Measurements from ENCODE around the gene BMERB1. TPM values are rescaled to one million over a fixed set of nuclear protein-coding genes. Genes with fewer than 3 reads are reported as not detected.
A peak's percentile ranks its signal among the peaks of the same experiment; 100 is the strongest.

The BMERB1 gene
- total RNA-seq, 1 donor from 2014 or later, result 65.9 TPM

DNA sequence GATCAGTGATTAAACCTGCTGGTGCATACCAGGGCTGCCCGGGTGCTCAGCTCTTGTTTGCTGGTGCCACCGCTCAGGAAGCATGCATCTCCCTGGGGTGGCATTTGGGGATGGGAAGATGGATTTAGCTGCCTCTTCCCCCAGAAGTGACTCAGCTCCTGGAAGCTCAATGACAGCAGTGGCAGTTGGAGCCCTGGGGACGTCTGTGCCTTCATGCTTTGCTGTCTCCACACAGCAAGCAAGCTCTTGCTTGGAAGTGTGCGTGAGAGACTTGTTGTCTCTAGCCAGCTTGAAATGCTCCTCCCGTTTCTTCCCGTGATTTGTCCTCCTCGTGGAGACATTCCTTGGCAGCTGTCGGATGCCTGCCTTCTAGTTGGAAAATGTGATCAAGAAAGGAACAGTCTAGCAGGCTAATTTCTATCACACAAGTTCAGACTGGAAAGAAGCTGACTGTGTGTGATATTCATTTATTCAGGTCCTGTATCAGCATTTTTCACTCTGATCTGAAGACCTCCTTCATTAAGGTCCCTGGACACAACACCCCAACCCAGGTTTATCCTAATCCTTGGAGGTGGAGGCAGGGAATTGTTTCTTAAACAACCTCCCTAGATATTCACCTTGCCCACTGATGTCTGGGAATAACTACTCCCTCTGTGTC lies 73.0 kb downstream of the BMERB1 start:
- TF ChIP-seq CTCF (IDR thresholded peaks at IDR 0.05; ENCODE audit: partially characterized antibody, unreplicated experiment), result no peak
- peaks cover 17% of the 10 kb centered on the region for H3K4me1 Mint-ChIP-seq (ENCODE audit: low read depth, unreplicated experiment)
- no peak overlapping the region for H3K4me3 Mint-ChIP-seq (ENCODE audit: unreplicated experiment)
- peak overlapping the region; percentile 19 for H3K27ac Mint-ChIP-seq (ENCODE audit: unreplicated experiment)
- DNase-seq, result peak; percentile 44
- no peaks in the 10 kb centered on the region for H3K36me3 Mint-ChIP-seq (ENCODE audit: unreplicated experiment)
- H3K27me3 Mint-ChIP-seq (ENCODE audit: unreplicated experiment), result peaks cover 4% of the 10 kb centered on the region
- H3K9me3 Mint-ChIP-seq (ENCODE audit: unreplicated experiment), result peaks cover 2% of the 10 kb centered on the region

DNA sequence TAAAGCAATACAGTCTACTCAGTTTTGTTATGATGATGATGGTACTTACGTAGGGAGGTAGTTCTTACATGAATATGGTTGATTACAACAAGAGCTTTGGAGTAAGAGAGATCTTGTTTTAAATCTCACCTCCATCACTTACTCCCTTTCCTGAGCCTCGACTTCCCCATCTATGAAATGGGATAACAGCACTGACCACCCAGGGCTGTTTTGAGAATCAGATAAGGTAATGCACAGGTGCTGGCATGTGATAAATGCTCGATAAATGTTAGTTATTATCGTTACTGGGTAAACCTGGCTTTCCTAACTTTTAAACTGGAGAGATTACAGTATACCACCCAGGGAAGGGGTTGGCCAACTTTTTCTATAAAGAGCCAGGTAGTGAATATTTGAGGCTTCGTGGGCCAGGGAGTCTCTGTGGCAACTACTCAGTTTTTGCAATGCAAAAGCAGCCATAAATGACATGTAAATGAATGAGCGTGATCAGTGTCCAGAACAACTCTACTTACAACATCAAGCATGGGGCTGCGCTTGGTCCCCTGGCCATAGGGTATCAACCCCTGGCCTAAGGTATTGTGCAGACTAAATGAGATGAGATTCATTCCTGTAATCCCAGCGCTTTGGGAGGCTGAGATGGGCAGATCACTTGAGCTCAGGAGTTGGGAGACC lies 73.7 kb downstream of the BMERB1 start:
- no peak for TF ChIP-seq CTCF (IDR thresholded peaks at IDR 0.05; ENCODE audit: partially characterized antibody, unreplicated experiment)
- no peak for DNase-seq
- Mint-ChIP-seq H3K4me1 (ENCODE audit: low read depth, unreplicated experiment) (peaks cover 16% of the 10 kb centered on the region), H3K36me3 (ENCODE audit: unreplicated experiment) (no peaks in the 10 kb centered on the region), H3K4me3 (ENCODE audit: unreplicated experiment) (no peak overlapping the region), H3K27me3 (ENCODE audit: unreplicated experiment) (peaks cover 4% of the 10 kb centered on the region), H3K27ac (ENCODE audit: unreplicated experiment) (no peak overlapping the region), H3K9me3 (ENCODE audit: unreplicated experiment) (peaks cover 2% of the 10 kb centered on the region)

DNA sequence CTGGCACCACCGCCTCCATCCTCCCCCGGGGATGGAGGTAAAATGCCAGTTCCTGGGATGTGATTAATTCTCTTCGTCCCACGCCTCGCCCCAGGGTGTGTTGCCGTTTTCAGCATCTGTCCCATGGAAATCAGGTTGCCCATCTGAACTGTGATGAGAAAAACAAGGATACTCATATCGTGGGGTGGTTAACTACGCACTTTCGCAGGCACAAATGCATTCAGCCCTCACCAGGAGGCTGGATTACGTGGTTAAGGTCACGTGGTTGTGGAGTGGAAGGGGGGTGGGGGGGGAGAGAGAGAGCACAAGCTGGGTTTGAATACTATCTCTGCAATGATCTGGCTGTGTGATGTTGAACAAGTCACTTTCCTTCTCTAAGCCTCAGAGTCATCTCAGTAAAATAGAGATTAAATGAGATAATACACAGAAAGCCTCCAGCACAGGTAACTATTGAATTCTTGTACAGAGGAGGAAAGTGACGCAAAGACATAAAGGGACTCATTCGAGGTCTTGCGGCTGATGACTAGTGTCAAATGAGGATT lies 74.7 kb downstream of the BMERB1 start:
- no peaks in the 10 kb centered on the region for H3K36me3 Mint-ChIP-seq (ENCODE audit: unreplicated experiment)
- no peak for DNase-seq
- no peak for TF ChIP-seq CTCF (IDR thresholded peaks at IDR 0.05; ENCODE audit: partially characterized antibody, unreplicated experiment)
- peak overlapping the region; percentile 17 for H3K27ac Mint-ChIP-seq (ENCODE audit: unreplicated experiment)
- no peaks in the 10 kb centered on the region for H3K9me3 Mint-ChIP-seq (ENCODE audit: unreplicated experiment)
- peaks cover 4% of the 10 kb centered on the region for H3K27me3 Mint-ChIP-seq (ENCODE audit: unreplicated experiment)
- peaks cover 16% of the 10 kb centered on the region for H3K4me1 Mint-ChIP-seq (ENCODE audit: low read depth, unreplicated experiment)
- no peak overlapping the region for H3K4me3 Mint-ChIP-seq (ENCODE audit: unreplicated experiment)

GRCh38 chr16:15509593-15510535 lies 75.5 kb downstream of the BMERB1 start:
- peaks cover 16% of the 10 kb centered on the region for H3K4me1 Mint-ChIP-seq (ENCODE audit: low read depth, unreplicated experiment)
- H3K36me3 Mint-ChIP-seq (ENCODE audit: unreplicated experiment), result no peaks in the 10 kb centered on the region
- peaks cover 4% of the 10 kb centered on the region for H3K27me3 Mint-ChIP-seq (ENCODE audit: unreplicated experiment)
- no peak overlapping the region for H3K4me3 Mint-ChIP-seq (ENCODE audit: unreplicated experiment)
- no peaks in the 10 kb centered on the region for H3K9me3 Mint-ChIP-seq (ENCODE audit: unreplicated experiment)
- no peak for TF ChIP-seq CTCF (IDR thresholded peaks at IDR 0.05; ENCODE audit: partially characterized antibody, unreplicated experiment)
- no peak for DNase-seq
- H3K27ac Mint-ChIP-seq (ENCODE audit: unreplicated experiment), result peak overlapping the region; percentile 10

All from glutamatergic neuron (in vitro differentiated cells).